ENCODE results near the gene AREL1.

DNA sequence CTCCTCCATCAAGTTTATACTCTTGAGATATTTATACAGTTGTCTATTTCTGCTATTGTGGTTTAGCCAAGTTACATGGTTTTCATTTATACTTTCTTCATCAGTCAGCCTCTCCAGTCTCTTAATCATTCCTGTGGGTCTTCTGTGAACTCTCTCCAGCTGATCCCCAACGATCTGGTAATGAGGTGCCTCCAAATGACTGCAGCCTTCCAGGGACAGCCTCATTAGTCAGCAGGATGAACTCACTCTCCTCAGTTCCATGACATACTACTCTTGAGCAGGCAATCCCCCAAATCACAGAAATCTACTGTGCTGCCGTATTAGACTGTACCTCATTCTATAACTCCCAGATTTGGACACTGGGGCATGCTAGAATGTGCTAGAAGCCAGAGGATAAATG lies 15.3 kb downstream of the AREL1 start:
- no peak for TF ChIP-seq POLR2A (IDR thresholded peaks at IDR 0.05)
- TF ChIP-seq, protein P1, sequence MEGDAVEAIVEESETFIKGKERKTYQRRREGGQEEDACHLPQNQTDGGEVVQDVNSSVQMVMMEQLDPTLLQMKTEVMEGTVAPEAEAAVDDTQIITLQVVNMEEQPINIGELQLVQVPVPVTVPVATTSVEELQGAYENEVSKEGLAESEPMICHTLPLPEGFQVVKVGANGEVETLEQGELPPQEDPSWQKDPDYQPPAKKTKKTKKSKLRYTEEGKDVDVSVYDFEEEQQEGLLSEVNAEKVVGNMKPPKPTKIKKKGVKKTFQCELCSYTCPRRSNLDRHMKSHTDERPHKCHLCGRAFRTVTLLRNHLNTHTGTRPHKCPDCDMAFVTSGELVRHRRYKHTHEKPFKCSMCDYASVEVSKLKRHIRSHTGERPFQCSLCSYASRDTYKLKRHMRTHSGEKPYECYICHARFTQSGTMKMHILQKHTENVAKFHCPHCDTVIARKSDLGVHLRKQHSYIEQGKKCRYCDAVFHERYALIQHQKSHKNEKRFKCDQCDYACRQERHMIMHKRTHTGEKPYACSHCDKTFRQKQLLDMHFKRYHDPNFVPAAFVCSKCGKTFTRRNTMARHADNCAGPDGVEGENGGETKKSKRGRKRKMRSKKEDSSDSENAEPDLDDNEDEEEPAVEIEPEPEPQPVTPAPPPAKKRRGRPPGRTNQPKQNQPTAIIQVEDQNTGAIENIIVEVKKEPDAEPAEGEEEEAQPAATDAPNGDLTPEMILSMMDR (IDR thresholded peaks at IDR 0.05), result no peak
- no peak for TF ChIP-seq POLR2AphosphoS5 (IDR thresholded peaks at IDR 0.05)

All from breast epithelium (tissue), 3 donors.